Measurements from ENCODE around the gene OSBP2.
"Not testable (repeated sequence)": the region's sequence is repeated elsewhere in the genome, so short reads cannot be mapped to it uniquely, and the experiment has no call there.

OSBP2 gene

GRCh38 chr22:30676565-30676964 is 18.1 kb upstream of the OSBP2 start:
- DNase-seq (ENCODE audit: low read depth) = not testable (repeated sequence)

- not testable (repeated sequence) for DNase-seq (ENCODE audit: low read depth)
These were observed 14.6 kb upstream of the OSBP2 start for GRCh38 chr22:30679895-30680690.

- no peak for DNase-seq (ENCODE audit: low read depth)
These were observed 13.5 kb upstream of the OSBP2 start for GRCh38 chr22:30680991-30681770.

GRCh38 chr22:30681831-30682230 is 12.8 kb upstream of the OSBP2 start:
- no peak for DNase-seq (ENCODE audit: low read depth)

- no peak for DNase-seq (ENCODE audit: low read depth)
These were observed 9.5 kb upstream of the OSBP2 start for GRCh38 chr22:30685178-30685577.

GRCh38 chr22:30687358-30687757 is 7.3 kb upstream of the OSBP2 start:
- no peak for DNase-seq (ENCODE audit: low read depth)

GRCh38 chr22:30689622-30690021 is 5.1 kb upstream of the OSBP2 start:
- DNase-seq (ENCODE audit: low read depth) = no peak

GRCh38 chr22:30691204-30691603 is 3.5 kb upstream of the OSBP2 start:
- no peak for DNase-seq (ENCODE audit: low read depth)

- DNase-seq (ENCODE audit: low read depth) = peak; percentile 31
These were observed 469 bp upstream of the OSBP2 start for GRCh38 chr22:30694171-30694639.

GRCh38 chr22:30695351-30695851 is 727 bp downstream of the OSBP2 start:
- DNase-seq (ENCODE audit: low read depth) = no peak

GRCh38 chr22:30695871-30696655 is 1.4 kb downstream of the OSBP2 start:
- no peak for DNase-seq (ENCODE audit: low read depth)

GRCh38 chr22:30697975-30698374 is 3.3 kb downstream of the OSBP2 start:
- no peak for DNase-seq (ENCODE audit: low read depth)

- no peak for DNase-seq (ENCODE audit: low read depth)
These were observed 7.2 kb downstream of the OSBP2 start for GRCh38 chr22:30701872-30702271.

- no peak for DNase-seq (ENCODE audit: low read depth)
These were observed 8.2 kb downstream of the OSBP2 start for GRCh38 chr22:30702856-30703255.

GRCh38 chr22:30704978-30705377 is 10.3 kb downstream of the OSBP2 start:
- no peak for DNase-seq (ENCODE audit: low read depth)

GRCh38 chr22:30705710-30706651 is 11.3 kb downstream of the OSBP2 start:
- DNase-seq (ENCODE audit: low read depth) = no peak

GRCh38 chr22:30709980-30710379 is 15.3 kb downstream of the OSBP2 start:
- not testable (repeated sequence) for DNase-seq (ENCODE audit: low read depth)

GRCh38 chr22:30712094-30712493 is 17.4 kb downstream of the OSBP2 start:
- no peak for DNase-seq (ENCODE audit: low read depth)

GRCh38 chr22:30714062-30714461 is 19.4 kb downstream of the OSBP2 start:
- no peak for DNase-seq (ENCODE audit: low read depth)

GRCh38 chr22:30717331-30717921 is 22.8 kb downstream of the OSBP2 start:
- no peak for DNase-seq (ENCODE audit: low read depth)

GRCh38 chr22:30717952-30718351 is 23.3 kb downstream of the OSBP2 start:
- DNase-seq (ENCODE audit: low read depth) = no peak
